SK-N-SH (cell line): ENCODE data around the gene TPO. TPM values are rescaled to one million over a fixed set of nuclear protein-coding genes. Genes with fewer than 3 reads are reported as not detected.

Experiments used
- CTCF ChIA-PET: fragments of 300-600, 350-600 bp; formaldehyde crosslinking; extraction: SDS; loops from one replicate; lab custom pipeline; 2021; lab: Yijun Ruan, JAX
- POLR2A ChIA-PET: fragments of 350-600 bp; sonication (Branson Sonifier 250); formaldehyde crosslinking; extraction: SDS; loops from one replicate; lab custom pipeline; 2020; ENCODE audit warnings: antibody characterized with exemption, inconsistent platforms; lab: Yijun Ruan, JAX
- DNase-seq: peaks from one replicate; pipeline ENCODE4 v3.0.0; 2012
- H2AFZ ChIP-seq: fragments of 200-600 bp; sonication (generic); 2 replicates; pipeline ENCODE4 v1.8.1; 2016; ENCODE audit warnings: antibody characterized with exemption, mild to moderate bottlenecking, low read depth
- H3F3A ChIP-seq: fragments of 200-600 bp; sonication (generic); replicated peaks from 2 replicates; pipeline ENCODE3; 2016; ENCODE audit warnings: antibody characterized with exemption, mild to moderate bottlenecking; ENCODE audit not compliant: insufficient read depth
- H3K27ac ChIP-seq, 2 experiments: fragments of 200-500 bp in 1 of 2; fragments of 200-600 bp in 1 of 2; sonication (Bioruptor generic) in 1 of 2; sonication (generic), shearing (Covaris generic) in 1 of 2; 2 replicates each; pipeline versions ENCODE4 v1.5.1 to v1.6.1; 2014 to 2016; ENCODE audit warnings: low read depth in 2 of 2, inconsistent platforms in 1 of 2, low read length in 1 of 2, mild to moderate bottlenecking in 1 of 2, mixed read lengths in 1 of 2
- H3K27me3 ChIP-seq: fragments of 200-600 bp; sonication (generic), shearing (Covaris generic); 2 replicates; pipeline ENCODE4 v1.6.1; 2016; ENCODE audit warnings: mixed run types; ENCODE audit not compliant: insufficient read depth
- H3K36me3 ChIP-seq, 2 experiments: fragments of 200-500 bp in 1 of 2; fragments of 200-600 bp in 1 of 2; sonication (Bioruptor generic) in 1 of 2; sonication (generic) in 1 of 2; replicated peaks in 1 of 2; 2 replicates each; pipeline versions ENCODE3 to v1.5.1; 2014 to 2016; ENCODE audit warnings: low read length in 1 of 2, mild to moderate bottlenecking in 1 of 2; ENCODE audit not compliant: insufficient read depth in 2 of 2, control insufficient read depth in 1 of 2
- H3K4me1 ChIP-seq, 2 experiments: fragments of 200-500 bp in 1 of 2; fragments of 200-600 bp in 1 of 2; sonication (Bioruptor generic) in 1 of 2; sonication (generic), shearing (Covaris generic) in 1 of 2; 2 replicates each; pipeline versions ENCODE4 v1.5.1 to v1.6.1; 2014 to 2016; ENCODE audit warnings: low read depth in 1 of 2, low read length in 1 of 2, mixed run types in 1 of 2; ENCODE audit not compliant: insufficient read depth in 2 of 2, control insufficient read depth in 1 of 2
- H3K4me2 ChIP-seq: fragments of 200-600 bp; sonication (generic), shearing (Covaris generic); 2 replicates; pipeline ENCODE4 v1.6.1; 2017; ENCODE audit warnings: mixed run types
- H3K4me3 ChIP-seq, 2 experiments: fragments of 200-500 bp in 1 of 2; fragments of 200-600 bp in 1 of 2; sonication (Bioruptor generic) in 1 of 2; sonication (generic), shearing (Covaris generic) in 1 of 2; 2 replicates each; pipeline versions ENCODE4 v1.5.1 to v1.8.1; 2014 to 2016; ENCODE audit warnings: low read depth in 2 of 2, inconsistent platforms in 1 of 2, low read length in 1 of 2, mild to moderate bottlenecking in 1 of 2, mixed read lengths in 1 of 2, moderate library complexity in 1 of 2
- H3K79me2 ChIP-seq: fragments of 200-600 bp; sonication (generic); 2 replicates; pipeline ENCODE4 v1.8.1; 2017; ENCODE audit warnings: mild to moderate bottlenecking; ENCODE audit not compliant: insufficient read depth
- H3K9ac ChIP-seq: fragments of 200-600 bp; sonication (generic); 2 replicates; pipeline ENCODE4 v1.6.1; 2017; ENCODE audit warnings: mixed run types
- H3K9me2 ChIP-seq: fragments of 200-600 bp; sonication (generic); 2 replicates; pipeline ENCODE4 v1.6.1; 2017; ENCODE audit warnings: mixed run types
- H3K9me3 ChIP-seq: fragments of 200-600 bp; sonication (generic); 2 replicates; pipeline ENCODE4 v1.6.1; 2017; ENCODE audit warnings: mixed run types, mild to moderate bottlenecking, moderate library complexity
- H4K20me1 ChIP-seq: fragments of 200-600 bp; sonication (generic); 2 replicates; pipeline ENCODE4 v1.6.1; 2017; ENCODE audit warnings: mild to moderate bottlenecking, mixed run types; ENCODE audit not compliant: insufficient read depth
- CTCF ChIP-seq: fragments of 200-600 bp; sonication (generic); IDR thresholded peaks from 2 replicates; pipeline ENCODE4 v1.6.1; 2017; ENCODE audit warnings: antibody characterized with exemption, mild to moderate bottlenecking, moderate library complexity
- EP300 ChIP-seq, 2 experiments: IDR thresholded peaks; 2 replicates each; pipeline versions ENCODE4 v1.4.0 to v1.6.1; 2012; ENCODE audit warnings: borderline replicate concordance in 1 of 2, low read depth in 1 of 2, low read length in 1 of 2
- FOSL2 ChIP-seq: IDR thresholded peaks from 2 replicates; pipeline ENCODE4 v1.4.0; 2012; ENCODE audit warnings: low read depth, mild to moderate bottlenecking, moderate library complexity, borderline replicate concordance
- FOXM1 ChIP-seq: IDR thresholded peaks from 2 replicates; pipeline ENCODE4 v1.4.0; 2012; ENCODE audit warnings: low read depth, mild to moderate bottlenecking
- NFIC ChIP-seq: IDR thresholded peaks from 2 replicates; pipeline ENCODE4 v1.4.0; 2012; ENCODE audit warnings: borderline replicate concordance
- POLR2AphosphoS5 ChIP-seq: IDR thresholded peaks from 2 replicates; pipeline ENCODE4 v1.6.1; 2012; ENCODE audit warnings: low read depth, low read length
- RCOR1 ChIP-seq: fragments of 150-350 bp; IDR thresholded peaks from 2 replicates; pipeline ENCODE4 v1.6.1; 2017; ENCODE audit warnings: antibody characterized with exemption, low read length
- SMC3 ChIP-seq: IDR thresholded peaks from 2 replicates; pipeline ENCODE4 v1.6.1; 2012; ENCODE audit warnings: low read depth, low read length, improper control_type of control experiment
- USF1 ChIP-seq: IDR thresholded peaks from 2 replicates; pipeline ENCODE4 v1.4.0; 2012; ENCODE audit warnings: low read depth, borderline replicate concordance
- YY1 ChIP-seq: IDR thresholded peaks from 2 replicates; pipeline ENCODE4 v1.4.0; 2012; ENCODE audit warnings: low read depth, mild to moderate bottlenecking
- ZBTB33 ChIP-seq: IDR thresholded peaks from 2 replicates; pipeline ENCODE4 v1.4.0; 2012; ENCODE audit warnings: low read depth, borderline replicate concordance
- WGBS: methylation state at CpG from one replicate; pipeline ENCODE4 v1.1.6; 2017; ENCODE audit warnings: low lambda C conversion rate; 5-methylcytosine and 5-hydroxymethylcytosine counted together
- polyA plus RNA-seq, 3 experiments: library from polyadenylated mRNA; depleted of rRNA; stranded (reverse); fragments of >200 nt; gene quantifications; 2 replicates each; pipeline ENCODE4 v1.2.3, GENCODE V29; 2012

Gene TPO
- polyA plus RNA-seq, 1 of the 3 experiments (the other 2 are of a cell fraction), result not detected

- 45% methylated on average over 5 of the region's 10 CpGs for WGBS
- CTCF ChIA-PET, result no interaction called here
Observed at GRCh38 chr2:1505031-1505441, 91.8 kb downstream of the TPO start.

More at GRCh38 chr2:1505031-1505441, 91.8 kb downstream of the TPO start:
- TF ChIP-seq RCOR1 (no peak), POLR2AphosphoS5 (no peak), EP300 (IDR thresholded peaks at IDR 0.05; ENCODE audit: borderline replicate concordance in 1 of 2, low read depth in 1 of 2, low read length in 1 of 2) (no peak), YY1 (no peak), NFIC (no peak), SMC3 (no peak), FOSL2 (no peak), ZBTB33 (no peak), USF1 (no peak), CTCF (no peak), FOXM1 (no peak)
- Histone ChIP-seq H3K27ac (no peak overlapping the region), H3K9me3 (no peaks in the 10 kb centered on the region), H2AFZ (no peak overlapping the region), H3K4me1 (peaks cover 0 to 8% of the 10 kb centered on the region in 2 experiments; a peak in 2 of 4 replicates), H4K20me1 (no peaks in the 10 kb centered on the region), H3K9me2 (no peaks in the 10 kb centered on the region), H3K79me2 (no peaks in the 10 kb centered on the region), H3F3A (no peaks in the 10 kb centered on the region), H3K27me3 (no peaks in the 10 kb centered on the region), H3K4me2 (no peak overlapping the region), H3K4me3 (no peak overlapping the region), H3K9ac (no peak overlapping the region), H3K36me3 (no peaks in the 10 kb centered on the region)
- DNase-seq, result no peak
- POLR2A ChIA-PET, result no interaction called here
